ENCODE measurements around the gene ZNF783. TPM values are rescaled to one million over a fixed set of nuclear protein-coding genes. Genes with fewer than 3 reads are reported as not detected.

ZNF783 gene
- total RNA-seq, 1 donor from 2014 or later, result 12.2 TPM

DNA sequence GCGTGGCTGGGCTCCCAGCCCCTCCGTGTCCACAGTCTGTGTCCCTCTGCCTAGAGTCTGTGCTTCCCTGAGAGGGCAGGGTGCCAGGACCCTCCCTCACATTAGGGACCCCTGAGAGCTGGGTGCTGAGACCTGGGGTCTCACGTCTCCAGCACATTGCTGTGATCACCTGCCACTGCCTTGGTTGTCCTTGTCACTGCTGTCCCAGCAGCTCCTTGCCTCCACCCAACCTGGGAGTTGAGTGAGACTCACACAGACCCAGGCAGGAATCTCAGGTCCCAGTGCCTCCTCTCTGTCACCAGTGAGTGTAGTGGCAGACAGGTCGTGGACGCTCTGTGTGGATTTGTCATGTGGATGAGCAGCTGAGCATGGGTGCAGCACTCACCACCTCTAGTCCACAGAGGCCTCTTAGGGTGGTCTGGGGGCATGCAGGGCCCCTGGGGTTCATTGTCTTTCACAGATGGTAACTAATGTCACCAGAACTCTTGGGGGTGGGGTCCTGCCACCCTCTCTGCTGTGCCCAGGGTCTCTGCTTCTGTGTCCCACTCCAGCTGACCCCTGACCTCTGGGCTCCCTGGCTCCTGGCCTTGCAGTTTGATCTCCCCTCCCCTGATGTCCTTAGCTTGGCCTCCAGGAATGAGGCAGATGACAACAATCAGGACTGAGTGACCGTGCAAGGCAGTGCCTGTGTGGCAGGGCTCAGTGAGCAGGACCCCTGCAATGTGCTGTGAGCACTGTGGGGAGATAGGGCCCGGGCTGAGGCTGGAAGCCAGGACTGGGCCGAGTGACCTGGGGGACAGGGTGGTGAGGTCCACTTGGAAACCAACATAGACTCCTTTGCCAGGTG lies 18.9 kb downstream of the ZNF783 start:
- peak; percentile 71 for DNase-seq (ENCODE audit: low spot score)

GRCh38 chr7:149281508-149282330 lies 19.7 kb downstream of the ZNF783 start:
- peak; percentile 88 for DNase-seq (ENCODE audit: low spot score)

- peak; percentile 41 for DNase-seq (ENCODE audit: low spot score)
Observed at GRCh38 chr7:149282331-149282655, 20.3 kb downstream of the ZNF783 start.

DNA sequence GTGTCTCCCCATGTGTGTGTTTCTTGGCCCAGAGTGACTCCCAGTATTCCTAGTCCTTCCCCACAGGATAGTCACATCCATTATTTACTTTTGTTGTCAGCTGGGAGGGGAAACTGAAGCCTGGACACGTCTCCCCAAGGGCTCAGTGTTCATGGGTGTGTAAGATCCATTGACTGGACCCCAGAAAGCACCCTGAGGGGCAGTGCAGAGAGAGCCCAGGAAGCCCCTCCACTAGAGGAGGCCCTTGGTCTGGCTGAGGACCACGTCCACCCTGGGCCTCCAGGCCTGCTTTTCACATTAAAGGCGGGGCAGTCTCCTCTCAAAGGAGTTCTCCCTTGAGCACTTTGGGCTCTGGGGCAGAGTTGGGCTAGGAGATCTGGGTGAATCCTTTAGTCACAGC lies 21.3 kb downstream of the ZNF783 start:
- peak; percentile 73 for DNase-seq (ENCODE audit: low spot score)

DNA sequence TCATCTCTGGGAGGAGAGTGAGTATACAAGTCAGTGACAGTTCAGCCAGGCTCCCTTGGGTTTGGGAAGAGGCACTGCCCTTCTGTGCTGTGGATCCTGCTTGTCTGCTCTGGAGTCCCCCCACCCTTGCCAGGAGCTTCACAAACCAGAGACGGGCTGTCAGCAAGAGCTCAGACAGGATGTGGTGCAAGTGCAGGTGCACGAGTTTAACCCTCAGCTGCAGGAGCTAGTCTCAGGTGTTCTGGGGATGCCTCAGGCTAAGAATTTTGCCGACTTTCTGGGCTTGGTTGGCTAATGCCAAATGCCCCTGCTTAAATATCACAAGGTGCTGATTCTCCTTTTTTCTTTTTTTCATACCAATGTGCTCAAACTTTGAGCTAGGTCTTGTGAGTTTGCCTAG lies 22.3 kb downstream of the ZNF783 start:
- DNase-seq (ENCODE audit: low spot score), result peak; percentile 55

GRCh38 chr7:149284850-149285585 lies 23.0 kb downstream of the ZNF783 start:
- DNase-seq (ENCODE audit: low spot score), result peak; percentile 98

DNA sequence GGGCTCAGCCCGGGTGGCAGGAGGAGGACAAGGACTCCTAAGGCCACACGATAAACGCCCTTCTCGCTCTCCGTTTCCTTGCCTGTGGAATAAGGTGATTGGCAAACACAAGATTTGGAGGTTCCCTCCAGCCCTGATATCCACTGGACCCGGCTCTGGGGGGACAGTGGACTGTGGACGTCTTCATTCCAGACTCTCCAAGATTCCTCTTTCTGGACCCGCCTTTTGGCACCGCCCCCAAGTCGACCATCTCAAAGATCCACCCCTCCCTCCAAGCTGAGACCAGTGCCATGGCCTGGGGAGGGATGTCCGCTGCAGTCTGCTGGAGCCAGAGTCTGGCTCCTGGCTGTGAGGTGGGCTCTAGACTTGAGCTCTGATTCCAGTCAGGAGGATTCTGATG lies 23.6 kb downstream of the ZNF783 start:
- DNase-seq (ENCODE audit: low spot score), result peak; percentile 82

DNA sequence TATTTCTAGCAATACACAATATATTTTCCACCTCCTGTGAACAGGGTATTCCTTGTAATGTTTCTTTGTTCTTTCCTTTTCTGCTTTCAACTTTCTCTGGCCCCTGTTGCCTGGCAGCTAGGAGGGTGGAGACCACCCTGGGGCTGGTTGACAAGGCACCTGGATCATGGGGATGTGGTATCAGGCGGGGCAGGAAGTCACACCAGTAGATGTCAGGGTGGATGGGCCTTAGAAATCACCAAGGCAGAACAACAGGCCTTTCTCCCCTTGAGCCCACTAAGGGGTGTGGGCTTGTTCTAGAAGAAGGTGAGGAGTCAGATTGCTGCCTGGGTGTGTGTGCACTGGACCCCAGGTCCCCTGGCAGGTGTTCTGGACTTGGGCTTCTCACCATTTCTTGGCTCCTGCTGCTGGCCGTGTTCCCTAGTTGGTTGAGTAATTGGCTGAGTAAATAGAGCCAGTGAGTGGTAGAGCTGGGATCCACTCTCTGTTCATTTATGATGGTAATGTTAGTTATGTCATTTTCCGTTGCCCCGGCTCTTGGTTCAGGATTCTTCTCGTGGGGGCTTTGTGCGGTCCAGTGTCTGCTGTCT lies 24.9 kb downstream of the ZNF783 start:
- DNase-seq (ENCODE audit: low spot score), result peak; percentile 65

DNA sequence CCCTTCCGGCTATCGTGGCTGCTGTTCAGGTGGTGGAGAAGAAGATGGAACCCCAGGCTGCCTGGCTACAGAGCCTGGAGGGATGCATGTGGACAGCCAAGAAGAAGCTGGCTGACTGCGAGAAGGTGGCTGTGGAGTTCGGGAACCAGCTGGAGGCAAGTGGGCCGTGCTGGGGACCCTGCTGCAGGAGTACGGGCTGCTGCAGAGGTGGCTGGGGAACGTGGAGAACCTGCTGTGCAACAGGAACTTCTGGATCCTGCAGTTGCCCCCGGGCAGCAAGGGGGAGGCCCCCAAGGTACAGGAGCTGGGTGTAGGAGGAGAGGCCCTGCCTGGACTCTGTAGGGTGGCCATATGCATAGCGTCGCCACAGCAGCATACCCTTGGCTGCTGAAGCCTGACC lies 25.6 kb downstream of the ZNF783 start:
- no peak for DNase-seq (ENCODE audit: low spot score)

GRCh38 chr7:149289262-149289661 lies 27.3 kb downstream of the ZNF783 start:
- no peak for DNase-seq (ENCODE audit: low spot score)

DNA sequence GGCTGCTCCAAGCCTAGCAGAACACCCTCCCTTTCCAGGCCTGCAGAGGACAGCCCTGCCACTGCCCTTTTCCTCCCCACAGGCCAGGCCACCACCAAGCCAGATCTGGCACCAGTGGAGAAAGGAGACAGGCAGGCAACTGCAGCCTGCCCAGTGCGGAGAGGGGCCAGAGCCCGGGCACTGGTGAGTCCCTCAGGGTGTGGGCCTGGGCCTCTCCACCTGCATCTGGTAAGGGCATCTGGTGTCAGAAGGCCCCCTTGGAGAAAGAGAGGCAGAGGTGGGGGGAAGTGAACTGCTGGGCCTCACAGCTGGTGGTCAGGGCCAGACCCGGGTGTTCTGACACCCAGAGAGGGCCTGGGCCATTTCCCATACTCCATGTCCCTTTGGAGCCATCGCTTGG lies 27.9 kb downstream of the ZNF783 start:
- DNase-seq (ENCODE audit: low spot score), result no peak

- DNase-seq (ENCODE audit: low spot score), result no peak
Observed at GRCh38 chr7:149291036-149291780, 29.2 kb downstream of the ZNF783 start.

DNA sequence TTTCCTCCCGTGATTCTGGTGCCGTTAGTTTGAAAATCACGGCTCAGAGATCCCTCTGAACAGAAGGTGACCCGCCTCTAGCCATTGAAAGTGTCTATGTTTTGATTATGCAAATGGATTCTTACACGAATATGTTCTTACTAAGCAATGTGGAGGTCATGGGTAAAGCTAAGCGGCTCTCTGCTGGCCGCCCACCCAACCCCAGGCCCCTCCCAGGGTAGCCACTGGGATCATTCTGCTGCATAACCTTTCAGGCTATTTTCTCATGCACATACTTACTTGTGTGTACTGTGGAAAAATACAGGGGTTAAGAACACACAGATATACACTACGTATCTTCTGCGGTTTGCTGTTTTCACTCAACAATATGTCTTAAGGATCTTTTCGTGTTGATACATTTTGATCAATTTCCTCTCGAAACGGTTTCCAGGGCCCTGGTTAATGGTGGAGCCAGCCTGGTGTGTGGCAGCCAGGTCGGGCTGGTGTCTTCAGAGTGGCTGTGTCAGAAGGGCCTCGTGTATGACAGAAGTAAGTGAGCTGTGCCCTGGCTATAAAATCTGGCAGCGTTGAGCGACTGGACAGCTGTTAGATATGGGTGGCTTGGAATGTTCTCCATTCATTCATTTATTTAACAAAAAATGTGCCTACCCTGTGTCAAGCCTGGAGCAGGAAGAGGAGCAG lies 29.9 kb downstream of the ZNF783 start:
- no peak for DNase-seq (ENCODE audit: low spot score)

- DNase-seq (ENCODE audit: low spot score), result no peak
Observed at GRCh38 chr7:149292462-149292823, 30.4 kb downstream of the ZNF783 start.

- DNase-seq (ENCODE audit: low spot score), result no peak
Observed at GRCh38 chr7:149293338-149293737, 31.3 kb downstream of the ZNF783 start.

DNA sequence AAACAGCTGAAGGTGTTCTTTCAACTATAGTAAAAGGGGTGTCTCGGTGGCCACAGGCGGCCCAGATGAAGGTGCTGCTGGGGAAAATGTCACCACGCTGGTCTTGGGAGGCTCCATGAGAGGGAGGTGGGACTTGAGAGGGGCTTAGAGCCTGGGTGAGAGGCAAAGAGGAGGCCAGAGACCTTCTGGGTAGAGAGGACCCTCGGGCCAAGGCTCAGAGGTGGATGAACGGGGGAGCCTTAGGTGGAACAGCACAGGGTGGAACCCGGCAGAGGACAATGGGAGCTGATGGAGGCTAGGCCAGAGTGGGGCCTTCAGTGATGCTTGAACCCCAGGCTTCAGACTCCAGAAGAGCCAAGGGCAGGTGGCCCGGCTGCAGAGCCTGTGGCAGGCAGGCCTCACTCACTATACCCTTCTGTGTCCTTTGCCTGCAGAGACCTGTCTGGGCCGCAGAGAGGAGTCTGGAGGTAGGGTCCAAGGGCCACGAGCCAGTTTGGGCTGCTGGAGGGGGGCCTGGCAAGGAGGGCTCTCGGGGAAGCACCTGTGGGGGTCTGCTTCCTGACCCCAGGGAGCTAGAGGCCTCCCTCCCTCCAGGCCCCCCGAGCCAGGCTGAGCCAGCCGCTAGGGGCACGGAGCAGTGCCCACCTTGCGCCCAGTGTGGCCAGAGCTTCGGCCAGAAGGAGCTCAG lies 32.1 kb downstream of the ZNF783 start:
- DNase-seq (ENCODE audit: low spot score), result no peak

- no peak for DNase-seq (ENCODE audit: low spot score)
Observed at GRCh38 chr7:149294634-149295480, 32.9 kb downstream of the ZNF783 start.

- no peak for DNase-seq (ENCODE audit: low spot score)
Observed at GRCh38 chr7:149295481-149295850, 33.5 kb downstream of the ZNF783 start.

- peak; percentile 80 for DNase-seq (ENCODE audit: low spot score)
Observed at GRCh38 chr7:149296368-149296767, 34.4 kb downstream of the ZNF783 start.

Data from mesenteric fat pad (tissue), 1 donor.